Measurements from ENCODE around the gene CRYGB.
"Not testable (repeated sequence)": the region's sequence is repeated elsewhere in the genome, so short reads cannot be mapped to it uniquely, and the experiment has no call there.

CRYGB gene

DNA sequence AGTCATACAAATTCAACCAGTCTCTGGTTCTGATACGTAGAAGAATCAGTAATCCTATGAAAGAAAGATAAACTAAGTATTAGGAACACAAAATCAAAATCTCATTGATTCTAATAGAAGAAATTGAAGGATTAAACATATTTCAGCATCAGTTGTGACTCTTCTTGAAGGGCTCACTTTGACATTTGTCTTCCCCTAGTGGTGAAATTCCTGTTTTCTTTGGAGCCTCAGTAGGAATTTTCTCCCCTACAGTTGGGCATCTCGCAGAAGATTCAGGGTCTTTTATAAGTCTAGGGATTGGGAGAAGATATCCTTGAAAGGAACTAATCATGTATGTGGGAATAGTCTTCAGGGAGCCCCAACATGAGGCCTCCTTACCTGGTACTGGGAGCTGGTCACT, 2.8 kb upstream of the CRYGB start:
- no peak for DNase-seq

GRCh38 chr2:208147759-208148158, 1.8 kb upstream of the CRYGB start:
- DNase-seq, result no peak

DNA sequence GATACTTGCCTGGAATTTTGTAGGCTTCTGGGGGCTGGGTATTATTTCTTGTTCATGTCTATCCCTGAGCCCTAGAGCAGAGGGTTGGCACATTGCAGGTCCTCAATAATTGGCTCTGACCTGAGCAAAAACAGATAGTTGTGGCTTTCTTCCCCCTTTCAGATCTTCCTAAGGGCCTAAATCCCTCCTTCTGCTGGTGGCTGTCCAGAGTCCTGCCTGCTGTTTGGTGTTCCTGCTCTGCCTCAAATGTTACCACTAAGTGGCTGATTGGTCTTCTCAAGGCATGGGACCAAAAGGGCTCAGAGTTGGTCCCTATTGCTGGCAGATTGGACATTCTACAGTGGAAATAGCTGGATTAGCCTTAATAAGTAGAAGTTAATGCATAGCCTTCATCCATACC, 1.1 kb upstream of the CRYGB start:
- DNase-seq, result no peak

DNA sequence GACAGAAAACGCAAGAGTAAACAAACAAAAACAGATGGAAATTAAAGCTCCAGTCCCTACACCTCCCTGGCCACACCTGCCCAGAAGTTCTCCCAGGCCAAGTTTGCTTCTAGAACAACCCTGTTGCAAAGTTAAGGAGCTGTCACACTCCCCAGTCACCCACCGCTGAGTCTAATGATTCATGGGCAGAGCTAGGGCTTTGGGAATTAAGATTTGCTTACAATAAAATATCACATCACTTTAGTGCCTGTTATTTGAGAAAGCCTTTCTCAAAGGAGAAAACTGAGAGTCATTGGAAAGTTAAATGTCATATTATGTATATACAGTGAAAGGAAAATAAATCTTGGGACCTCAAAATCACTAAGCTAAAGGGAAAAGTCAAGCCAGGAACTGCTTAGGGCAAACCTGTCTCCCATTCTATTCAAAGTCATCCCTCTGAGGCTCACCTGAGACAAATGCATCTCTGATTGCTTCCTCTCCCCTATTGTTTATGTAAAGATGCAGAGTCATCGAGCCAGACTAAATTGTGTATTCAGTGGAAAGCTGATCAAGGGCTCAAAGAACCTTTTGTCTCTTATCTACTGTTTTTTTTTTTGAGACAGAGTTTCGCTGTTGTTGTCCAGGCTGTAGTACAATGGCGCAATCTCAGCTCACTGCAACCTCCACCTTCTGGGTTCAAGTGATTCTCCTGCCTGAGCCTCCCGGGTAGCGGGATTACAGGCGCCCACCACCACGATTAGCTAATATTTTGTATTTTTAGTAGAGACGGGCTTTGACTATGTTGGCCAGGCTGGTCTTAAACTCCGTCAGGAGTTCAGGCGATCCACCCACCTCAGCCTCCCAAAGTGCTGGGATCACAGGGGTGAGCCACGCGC, 2.8 kb downstream of the CRYGB start:
- DNase-seq, result peak; percentile 47

- peak; percentile 76 for DNase-seq
These were observed 3.6 kb downstream of the CRYGB start for GRCh38 chr2:208142240-208142924.

- DNase-seq, result no peak
These were observed 6.5 kb downstream of the CRYGB start for GRCh38 chr2:208139447-208139846.

DNA sequence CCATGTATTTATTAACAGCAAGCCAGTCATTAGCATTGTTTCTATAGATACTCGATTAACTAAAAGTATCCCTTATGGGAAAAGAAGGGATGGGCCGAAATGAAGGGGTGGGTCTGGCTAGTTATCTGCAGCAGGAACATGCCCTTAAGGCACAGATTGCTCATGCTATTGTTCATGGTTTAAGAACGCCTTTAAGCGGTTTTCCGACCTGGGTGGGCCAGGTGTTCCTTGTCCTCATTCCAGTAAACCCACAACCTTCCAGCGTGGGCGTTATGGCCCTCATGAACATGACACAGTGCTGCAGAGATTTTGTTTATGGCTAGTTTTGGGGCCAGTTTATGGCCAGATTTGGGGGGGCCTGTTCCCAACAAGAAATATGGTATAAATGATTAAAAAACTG, 7.6 kb downstream of the CRYGB start:
- DNase-seq, result not testable (repeated sequence)

DNA sequence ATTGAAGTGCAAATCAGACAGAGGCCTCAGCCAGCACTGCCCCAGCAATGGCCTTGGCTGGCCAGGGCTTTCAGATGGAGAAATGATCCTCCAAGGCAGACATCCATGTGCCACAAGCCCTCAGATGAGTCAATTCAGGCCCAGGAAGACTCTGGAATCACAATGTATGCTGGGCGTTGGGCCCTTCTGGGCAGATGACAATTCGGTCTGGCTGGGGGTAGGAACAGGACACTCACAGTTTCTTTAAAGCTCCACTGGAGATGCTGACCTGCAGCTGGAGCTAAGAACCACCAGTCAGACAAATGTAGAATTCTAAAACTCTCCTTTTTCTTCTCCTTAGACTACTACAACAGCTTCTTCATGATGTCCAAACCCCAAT, 9.3 kb downstream of the CRYGB start:
- no peak for DNase-seq

DNA sequence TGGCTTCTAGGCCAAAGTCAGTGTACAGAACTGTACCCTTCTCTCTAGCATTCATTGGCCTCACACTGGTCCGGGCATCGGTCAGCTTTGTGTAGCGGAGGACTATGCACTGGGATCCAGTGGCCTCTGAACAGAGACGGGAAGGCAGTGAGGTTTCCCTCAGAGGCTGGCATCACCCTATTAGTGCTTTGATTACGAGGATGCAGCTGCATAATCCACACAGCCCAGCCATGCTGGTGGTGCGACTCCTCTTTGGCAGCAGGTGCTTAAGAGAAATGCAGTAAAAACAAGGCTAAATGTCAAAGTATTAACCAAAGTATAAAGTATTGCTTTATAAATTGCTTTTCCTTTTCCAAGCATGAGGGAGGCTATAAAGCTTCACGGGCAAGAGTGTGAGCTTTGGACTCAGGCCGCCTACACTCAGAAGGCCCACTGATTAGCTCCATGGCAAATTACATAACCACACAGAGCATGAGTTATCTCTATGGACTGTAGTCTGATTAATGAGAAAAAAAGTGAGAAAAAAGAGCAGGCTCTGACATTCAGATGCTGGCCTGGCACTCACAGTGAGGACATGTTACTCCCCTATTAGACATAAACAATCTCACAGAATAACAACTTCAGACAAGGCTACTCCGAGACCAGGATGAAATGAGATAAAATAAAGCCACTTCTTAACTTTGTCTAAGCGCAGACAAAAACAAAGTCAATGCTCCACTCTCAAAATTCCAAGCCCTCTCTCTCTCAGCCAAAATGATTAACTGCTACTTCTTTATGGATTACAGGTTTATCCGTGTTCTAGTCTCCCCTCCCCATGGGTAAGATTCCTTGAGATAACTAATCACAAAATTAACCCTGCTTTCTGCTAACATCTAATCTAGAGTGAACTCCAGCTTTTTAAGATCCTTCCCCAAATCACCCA, 9.9 kb downstream of the CRYGB start:
- no peak for DNase-seq

DNA sequence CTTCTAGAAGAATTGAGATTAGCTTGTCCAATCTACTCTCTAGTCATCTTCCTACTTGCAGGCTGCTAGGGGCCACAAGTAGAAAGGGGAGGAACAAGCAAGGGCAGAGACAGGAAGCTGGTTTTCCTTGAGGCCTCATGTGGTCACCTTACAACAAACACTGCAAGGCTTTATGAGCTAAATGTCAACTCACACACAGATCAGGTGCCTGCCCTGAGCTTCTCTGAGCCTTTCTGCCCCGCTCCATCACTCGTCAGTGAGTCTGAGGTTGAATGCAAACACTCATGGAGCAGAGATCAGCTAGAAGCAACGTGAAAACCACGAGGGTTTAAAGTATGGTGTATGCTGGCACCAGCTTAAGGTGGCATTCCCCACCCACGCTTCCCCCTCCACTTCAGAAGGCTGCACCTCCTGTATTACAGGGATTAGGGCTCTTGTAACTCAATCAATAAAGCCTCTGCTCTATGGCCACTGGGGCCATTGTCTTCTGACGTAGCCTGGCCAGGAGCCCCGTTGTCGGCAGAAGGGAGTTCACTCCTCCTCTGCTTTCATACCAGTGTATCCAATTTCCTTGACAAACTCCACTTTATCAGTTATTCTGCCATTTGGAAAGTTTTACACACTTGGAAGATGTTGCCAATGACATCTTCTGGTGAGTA, 10.9 kb downstream of the CRYGB start:
- DNase-seq, result no peak

GRCh38 chr2:208130712-208131110, 15.2 kb downstream of the CRYGB start:
- DNase-seq, result no peak

- DNase-seq, result no peak
These were observed 15.9 kb downstream of the CRYGB start, which contains the start of gene CRYGC for GRCh38 chr2:208129744-208130711. TSS of gene CRYGC (minus strand) at chr2:208129828. CDS start at chr2:208129792, 36 bp downstream.

GRCh38 chr2:208128136-208128535, 17.8 kb downstream of the CRYGB start:
- no peak for DNase-seq

GRCh38 chr2:208127090-208127489, 18.9 kb downstream of the CRYGB start:
- DNase-seq, result no peak

DNA sequence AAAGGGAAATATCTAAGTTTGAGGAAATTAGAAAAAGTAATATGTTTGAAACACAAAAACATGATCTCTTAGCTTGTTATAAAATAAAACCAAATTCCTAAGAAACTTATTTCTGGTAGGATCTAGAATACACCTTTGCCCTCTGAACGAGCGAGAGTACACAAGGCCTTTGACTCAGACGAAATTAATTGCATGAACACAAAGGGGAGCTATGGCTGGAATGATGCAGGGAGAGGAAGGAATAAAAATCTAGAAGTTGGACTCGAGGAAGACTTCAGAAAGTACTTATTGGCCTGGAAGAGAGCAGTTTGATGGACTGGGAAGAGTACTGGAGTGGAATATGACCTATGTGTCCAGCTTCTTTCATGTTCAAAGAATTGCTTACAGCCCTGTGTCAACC, 20.7 kb downstream of the CRYGB start:
- DNase-seq, result no peak

GRCh38 chr2:208124013-208124715, 21.8 kb downstream of the CRYGB start, which contains the start of gene CRYGD:
TSS of gene CRYGD (minus strand) at chr2:208124524. CDS start at chr2:208124473, 51 bp downstream.
- not testable (repeated sequence) for DNase-seq

DNA sequence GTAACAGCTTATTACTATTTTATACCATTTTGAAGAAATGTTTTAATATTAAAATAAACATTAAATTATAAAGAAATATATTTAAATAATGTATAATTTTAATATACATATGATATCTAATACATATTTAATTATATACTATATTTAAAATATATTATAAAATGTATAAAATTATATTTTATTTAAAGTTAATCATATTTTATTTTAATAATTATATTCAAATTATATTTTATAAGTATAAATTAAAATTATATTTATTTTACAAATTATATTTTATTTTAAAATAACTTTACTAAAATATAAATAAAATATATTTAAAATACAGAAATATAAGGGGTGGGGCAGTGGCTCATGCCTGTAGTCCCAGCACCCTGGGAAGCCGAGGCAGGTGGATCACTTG, 23.7 kb downstream of the CRYGB start:
- no peak for DNase-seq

GRCh38 chr2:208118918-208119317, 27.0 kb downstream of the CRYGB start:
- DNase-seq, result no peak

- DNase-seq, result not testable (repeated sequence)
These were observed 28.6 kb downstream of the CRYGB start for GRCh38 chr2:208117390-208117789.

DNA sequence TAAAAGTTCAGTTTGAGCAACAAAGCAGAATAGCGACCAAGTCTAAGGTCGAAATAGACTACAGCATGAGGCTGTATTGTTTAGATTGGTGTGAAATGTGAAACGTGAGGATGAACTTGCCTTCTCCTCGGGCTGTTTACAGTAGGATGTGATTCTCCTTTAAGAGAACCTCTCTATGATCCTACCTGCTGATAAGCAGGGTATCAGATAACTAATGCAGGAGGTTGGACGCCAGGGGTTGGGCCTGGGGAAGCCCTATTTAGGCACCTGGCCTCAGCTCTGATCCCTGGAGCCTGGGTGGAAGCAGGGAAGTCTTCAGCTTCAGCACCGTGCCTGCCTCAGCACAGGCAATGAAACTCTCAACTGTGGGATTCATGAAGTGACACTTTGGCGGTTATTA, 33.0 kb downstream of the CRYGB start:
- peak; percentile 78 for DNase-seq

Data from NCI-H345 (cell line).